K562 (cell line): ENCODE data around the gene TRAPPC12. TPM values are rescaled to one million over a fixed set of nuclear protein-coding genes. Genes with fewer than 3 reads are reported as not detected.
"Not testable (repeated sequence)": the region's sequence is repeated elsewhere in the genome, so short reads cannot be mapped to it uniquely, and the experiment has no call there.

Source experiments
- ATAC-seq: fragments of 200-7000 bp; cut with Tn5 transposase; 3 replicates; pipeline ENCODE4 v1.9.1; 2020; ENCODE audit warnings: moderate library complexity
- BruUV-seq: library from RNA; stranded (reverse); fragments of 400-500 nt; replicated peaks from 2 replicates; lab custom pipeline; 2021; lab: Mats Ljungman, UMichigan
- CTCF ChIA-PET: fragments of 300-600 bp; formaldehyde crosslinking; extraction: SDS; loops from one replicate; lab custom pipeline; 2021; ENCODE audit warnings: low intra/inter-chr PET ratio; lab: Yijun Ruan, JAX
- POLR2A ChIA-PET: fragments of 300-600, 350-650 bp; sonication (Branson Sonifier 250); formaldehyde crosslinking; extraction: SDS; loops from one replicate; lab custom pipeline; 2021; ENCODE audit warnings: antibody characterized with exemption, inconsistent platforms; lab: Yijun Ruan, JAX
- DNase-seq, 4 experiments: peaks; one replicate each; pipeline versions ENCODE4 v3.0.0 to v3.0.0-alpha.2; 2011 to 2018; ENCODE audit warnings: low spot score in 3 of 4, mixed read lengths in 3 of 4; ENCODE audit errors: extremely low read depth in 1 of 4
- FAIRE-seq: peaks from 2 replicates; lab custom pipeline; 2011; peaks lifted over from hg19 to GRCh38; lab: Jason Lieb, UNC
- H2AFZ ChIP-seq: 2 replicates; pipeline ENCODE4 v1.6.0; 2011; ENCODE audit warnings: low read depth, low read length, control low read depth, inconsistent platforms
- H3K27ac ChIP-seq: fragments of 200-600 bp; 3 replicates; pipeline ENCODE4 v1.8.0; 2011; ENCODE audit warnings: low read depth, mild to moderate bottlenecking, control low read depth, inconsistent platforms, low read length, moderate library complexity, mixed read lengths; ENCODE audit errors: extremely low read depth
- H3K27me3 ChIP-seq, 2 experiments: fragments of 300-600 bp in 1 of 2; 2 replicates in 1 of 2; 3 replicates in 1 of 2; pipeline versions ENCODE4 v1.6.0 to v1.8.0; 2011; ENCODE audit warnings: inconsistent platforms in 2 of 2, low read length in 2 of 2, mild to moderate bottlenecking in 1 of 2, mixed read lengths in 1 of 2, moderate library complexity in 1 of 2; ENCODE audit not compliant: control insufficient read depth in 2 of 2, insufficient read depth in 2 of 2
- H3K36me3 ChIP-seq: fragments of 300-600 bp; 3 replicates; pipeline ENCODE4 v1.8.0; 2011; ENCODE audit warnings: mild to moderate bottlenecking, low read length, inconsistent platforms; ENCODE audit not compliant: control insufficient read depth, insufficient read depth
- H3K4me1 ChIP-seq, 2 experiments: fragments of 200-600 bp in 1 of 2; replicated peaks in 1 of 2; 2 replicates in 1 of 2; 3 replicates in 1 of 2; pipeline versions ENCODE4 v1.5.1 to v1.8.0; 2011; ENCODE audit warnings: inconsistent platforms in 2 of 2, low read length in 2 of 2, mild to moderate bottlenecking in 1 of 2, mixed read lengths in 1 of 2, moderate library complexity in 1 of 2; ENCODE audit not compliant: control insufficient read depth in 2 of 2, insufficient read depth in 2 of 2
- H3K4me2 ChIP-seq: 2 replicates; pipeline ENCODE4 v1.6.1; 2011; ENCODE audit warnings: low read length, control low read depth, inconsistent platforms, mixed read lengths; ENCODE audit not compliant: insufficient read depth
- H3K4me3 ChIP-seq: fragments of 200-600 bp; sonication (generic), shearing (Covaris generic); 2 replicates; pipeline ENCODE4 v1.5.1; 2016; ENCODE audit warnings: control low read depth, inconsistent platforms
- H3K79me2 ChIP-seq: fragments of 200-600 bp; 3 replicates; pipeline ENCODE4 v1.8.0; 2011; ENCODE audit warnings: low read length, inconsistent platforms; ENCODE audit not compliant: control insufficient read depth, insufficient read depth
- H3K9ac ChIP-seq, 2 experiments: 2 replicates each; pipeline versions ENCODE4 v1.6.0 to v1.6.1; 2011; ENCODE audit warnings: low read depth in 2 of 2, low read length in 2 of 2, control low read depth in 1 of 2, inconsistent platforms in 1 of 2, mild to moderate bottlenecking in 1 of 2, mixed read lengths in 1 of 2; ENCODE audit not compliant: insufficient read depth in 1 of 2
- H3K9me1 ChIP-seq: one replicate; pipeline ENCODE4 v1.6.0; 2011; ENCODE audit warnings: inconsistent platforms, mild to moderate bottlenecking, low read length, moderate library complexity; ENCODE audit not compliant: control insufficient read depth, insufficient read depth
- H3K9me3 ChIP-seq: replicated peaks from 2 replicates; pipeline ENCODE4 v1.5.1; 2011; ENCODE audit warnings: low read depth, low read length, inconsistent platforms; ENCODE audit not compliant: control insufficient read depth, insufficient read depth
- H4K20me1 ChIP-seq: replicated peaks from 2 replicates; pipeline ENCODE4 v1.6.1; 2011; ENCODE audit warnings: low read length, inconsistent platforms, mixed read lengths; ENCODE audit not compliant: control insufficient read depth, insufficient read depth
- ATF3 ChIP-seq, 2 experiments: fragments of 450-650 bp in 1 of 2; sonication (generic) in 1 of 2; formaldehyde crosslinking in 1 of 2; IDR thresholded peaks in 1 of 2; conservative IDR thresholded peaks in 1 of 2; 2 replicates each; pipeline versions ENCODE4 v1.6.1 to v1.8.1; 2016 to 2023; ENCODE audit warnings: mild to moderate bottlenecking in 2 of 2, moderate library complexity in 2 of 2, inconsistent platforms in 1 of 2, missing genetic modification reagents in 1 of 2
- NRF1 ChIP-seq, 2 experiments: fragments of 450-650 bp; IDR thresholded peaks in 1 of 2; conservative IDR thresholded peaks in 1 of 2; 2 replicates each; pipeline ENCODE4 v1.6.1; 2014; ENCODE audit warnings: mild to moderate bottlenecking in 2 of 2
- WGBS: fragments of 100-300 bp; shearing (Covaris generic); methylation state at CpG from one replicate; pipeline ENCODE4 v1.1.6; 2016; ENCODE audit warnings: low coverage, mixed read lengths; ENCODE audit not compliant: insufficient coverage; ENCODE audit errors: missing lambda C conversion rate; 5-methylcytosine and 5-hydroxymethylcytosine counted together
- in situ Hi-C: fragments of 300-500 bp; cut with MboI; formaldehyde crosslinking; loops from 4 replicates; pipeline ENCODE4 v1.15.0; 2018; ENCODE audit warnings: inconsistent platforms, mixed read lengths
- intact Hi-C: fragments of 100-400 bp; cut with micrococcal nuclease; formaldehyde crosslinking; loops from 2 replicates; pipeline ENCODE4 v1.14.2; 2022
- polyA plus RNA-seq, 8 experiments: library from polyadenylated mRNA; depleted of rRNA in 4 of 8; stranded (reverse) in 5 of 8; unstranded in 3 of 8; fragments of >200 nt; fragmentation: Nextera tagmentation in 2 of 8; fragmentation: Illumina TruSeq in 1 of 8; extraction: Ambion mirVana in 2 of 8; extraction: Trizol in 1 of 8; gene quantifications; 2 replicates each; pipeline versions ENCODE4 v1.2.1 to v1.2.3, GENCODE V29; 2011 to 2014; ENCODE audit warnings: inconsistent platforms in 1 of 8, missing spikeins in 1 of 8
- total RNA-seq, 7 experiments: library from RNA; depleted of rRNA in 6 of 7; stranded (reverse); fragments of >200 nt in 6 of 7; fragmentation: Illumina TruSeq in 2 of 7; extraction: Trizol in 2 of 7; gene quantifications; 2 replicates each; pipeline versions ENCODE4 v1.2.1 to v1.2.3, GENCODE V29; 2011 to 2021; ENCODE audit warnings: low replicate concordance in 1 of 7

TRAPPC12 gene
- total and polyA plus RNA-seq, 9 of the 15 experiments (the other 6 are each of a cell fraction or from before 2014, with no cell fraction given) = 8.0 to 75.2 (median 39.1) TPM

- TF ChIP-seq ATF3 (IDR thresholded peaks at IDR 0.05) (no peak), ATF3 (CRISPR knock-in tag; conservative IDR thresholded peaks at IDR 0.05) (no peak), NRF1 (conservative IDR thresholded peaks at IDR 0.05 in 1 of 2, IDR thresholded peaks at IDR 0.05 in 1 of 2) (no peak)
- TF ChIP-seq, all 486 proteins: peak for 0
Observed at GRCh38 chr2:3453190-3453999, 73.9 kb downstream of the TRAPPC12 start (continued).

- H3K79me2 ChIP-seq, H3K9me3 ChIP-seq, CTCF ChIA-PET, in situ Hi-C loops, H3K27me3 ChIP-seq, POLR2A ChIA-PET, H2AFZ ChIP-seq, H3K4me3 ChIP-seq, BruUV-seq, H3K4me2 ChIP-seq, H3K9ac ChIP-seq, H3K27ac ChIP-seq, H3K9me1 ChIP-seq, FAIRE-seq, ATAC-seq, H4K20me1 ChIP-seq, intact Hi-C loops, DNase-seq: not testable (repeated sequence)
- H3K36me3 ChIP-seq = peaks cover 58% of the 10 kb centered on the region; the same call in 2 of the 3 replicates
- WGBS = 84% methylated on average over 4 of the region's 6 CpGs
- H3K4me1 ChIP-seq = peaks cover 8 to 14% of the 10 kb centered on the region in 2 experiments; a peak in 4 of 5 replicates
Observed at GRCh38 chr2:3454005-3454404, 74.5 kb downstream of the TRAPPC12 start.
